ENCODE results near the gene SLAIN2.

The SLAIN2 gene

DNA sequence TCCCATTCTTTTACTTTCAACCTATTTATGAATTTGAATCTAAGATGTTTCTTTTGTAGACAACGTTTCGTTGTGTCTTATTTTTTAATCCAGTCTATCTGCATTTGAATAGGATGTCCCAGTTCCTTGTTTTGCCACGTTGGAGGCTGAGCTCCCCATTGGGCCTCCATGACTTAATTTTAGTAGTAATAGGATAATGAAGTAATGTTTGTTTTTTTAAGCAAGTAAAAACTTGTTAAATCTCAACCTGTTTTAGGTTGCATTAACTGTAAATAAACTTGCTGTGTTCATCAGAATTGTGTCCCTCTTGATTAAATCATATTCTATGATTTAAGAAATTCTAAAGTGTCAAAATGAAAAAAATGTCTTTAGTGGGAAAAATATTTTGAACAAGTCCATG, 25.3 kb downstream of the SLAIN2 start:
- Mint-ChIP-seq H3K9me3 (peaks cover 8% of the 10 kb centered on the region), H3K27me3 (ENCODE audit: low read depth) (no peaks in the 10 kb centered on the region), H3K4me3 (no peak overlapping the region), H3K4me1 (peaks cover 2% of the 10 kb centered on the region), H3K27ac (no peak overlapping the region), H3K36me3 (ENCODE audit: low read depth) (peaks cover 27% of the 10 kb centered on the region)
- TF ChIP-seq, protein P1, sequence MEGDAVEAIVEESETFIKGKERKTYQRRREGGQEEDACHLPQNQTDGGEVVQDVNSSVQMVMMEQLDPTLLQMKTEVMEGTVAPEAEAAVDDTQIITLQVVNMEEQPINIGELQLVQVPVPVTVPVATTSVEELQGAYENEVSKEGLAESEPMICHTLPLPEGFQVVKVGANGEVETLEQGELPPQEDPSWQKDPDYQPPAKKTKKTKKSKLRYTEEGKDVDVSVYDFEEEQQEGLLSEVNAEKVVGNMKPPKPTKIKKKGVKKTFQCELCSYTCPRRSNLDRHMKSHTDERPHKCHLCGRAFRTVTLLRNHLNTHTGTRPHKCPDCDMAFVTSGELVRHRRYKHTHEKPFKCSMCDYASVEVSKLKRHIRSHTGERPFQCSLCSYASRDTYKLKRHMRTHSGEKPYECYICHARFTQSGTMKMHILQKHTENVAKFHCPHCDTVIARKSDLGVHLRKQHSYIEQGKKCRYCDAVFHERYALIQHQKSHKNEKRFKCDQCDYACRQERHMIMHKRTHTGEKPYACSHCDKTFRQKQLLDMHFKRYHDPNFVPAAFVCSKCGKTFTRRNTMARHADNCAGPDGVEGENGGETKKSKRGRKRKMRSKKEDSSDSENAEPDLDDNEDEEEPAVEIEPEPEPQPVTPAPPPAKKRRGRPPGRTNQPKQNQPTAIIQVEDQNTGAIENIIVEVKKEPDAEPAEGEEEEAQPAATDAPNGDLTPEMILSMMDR (IDR thresholded peaks at IDR 0.05; ENCODE audit: unreplicated experiment in 3 of 3), result no peak

DNA sequence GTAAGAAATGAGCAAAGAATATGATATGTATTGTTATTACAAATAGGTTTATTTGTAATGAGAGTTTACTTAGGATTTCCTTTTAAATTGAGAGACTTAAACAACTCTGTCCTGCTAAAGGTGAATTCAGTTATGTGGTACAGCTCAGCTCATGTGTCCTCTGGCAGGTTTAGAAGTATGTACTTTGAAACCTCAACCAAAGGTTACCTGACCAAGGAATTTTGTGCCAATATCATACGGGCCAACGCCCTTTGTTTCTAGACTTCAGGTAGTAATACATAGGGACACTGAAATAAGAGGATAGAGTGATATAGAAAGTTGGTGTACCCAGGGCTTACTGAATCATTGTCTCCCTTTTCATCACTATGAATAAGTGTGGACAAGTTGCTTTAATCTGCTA, 25.7 kb downstream of the SLAIN2 start:
- no peaks in the 10 kb centered on the region for H3K27me3 Mint-ChIP-seq (ENCODE audit: low read depth)
- peaks cover 8% of the 10 kb centered on the region for H3K9me3 Mint-ChIP-seq
- no peak overlapping the region for H3K27ac Mint-ChIP-seq
- no peak overlapping the region for H3K4me3 Mint-ChIP-seq
- peaks cover 25% of the 10 kb centered on the region for H3K36me3 Mint-ChIP-seq (ENCODE audit: low read depth)
- TF ChIP-seq, protein P1 (IDR thresholded peaks at IDR 0.05; ENCODE audit: unreplicated experiment in 3 of 3), result no peak
- H3K4me1 Mint-ChIP-seq, result no peaks in the 10 kb centered on the region

DNA sequence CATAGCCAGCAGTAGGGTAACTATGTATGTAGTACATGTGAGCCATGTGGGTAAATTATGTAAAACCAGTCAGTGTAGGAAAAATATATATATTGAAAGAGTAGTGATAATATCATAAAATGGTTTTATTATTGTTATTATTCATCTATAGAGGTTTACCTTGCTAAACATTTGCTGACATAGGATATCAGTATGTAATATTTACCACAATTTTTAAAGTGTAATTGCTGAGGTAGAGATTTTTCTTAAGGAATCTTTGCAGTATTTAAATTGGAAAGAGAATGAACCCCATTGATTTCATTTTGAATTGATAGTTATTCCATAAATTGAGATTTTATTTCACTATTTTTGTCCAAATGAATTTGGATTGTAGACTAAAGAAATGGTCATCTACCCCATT, 27.1 kb downstream of the SLAIN2 start:
- H3K27ac Mint-ChIP-seq, result no peak overlapping the region
- H3K4me3 Mint-ChIP-seq, result no peak overlapping the region
- H3K36me3 Mint-ChIP-seq (ENCODE audit: low read depth), result peaks cover 22% of the 10 kb centered on the region
- peaks cover 8% of the 10 kb centered on the region for H3K9me3 Mint-ChIP-seq
- H3K4me1 Mint-ChIP-seq, result no peaks in the 10 kb centered on the region
- TF ChIP-seq, protein P1 (IDR thresholded peaks at IDR 0.05; ENCODE audit: unreplicated experiment in 3 of 3), result no peak
- no peaks in the 10 kb centered on the region for H3K27me3 Mint-ChIP-seq (ENCODE audit: low read depth)

DNA sequence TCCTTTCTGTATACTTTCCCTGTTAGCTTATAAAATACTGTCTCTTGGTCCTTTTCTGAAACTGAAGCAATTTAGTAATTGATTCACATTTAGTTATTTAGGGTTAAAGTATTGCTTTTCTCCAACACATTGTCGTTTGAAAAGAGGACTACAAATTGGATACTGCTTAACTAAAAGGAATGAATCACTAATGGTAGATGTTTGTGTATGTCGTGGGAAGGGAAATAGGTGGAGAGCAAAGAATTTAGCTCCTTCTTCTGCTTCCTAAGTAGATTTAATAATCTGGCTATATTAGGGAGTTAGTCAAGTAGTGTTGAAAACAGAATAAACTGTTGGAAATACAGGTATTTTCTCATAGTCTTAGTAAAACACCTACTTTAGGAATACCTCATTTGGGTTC, 27.9 kb downstream of the SLAIN2 start:
- no peaks in the 10 kb centered on the region for H3K27me3 Mint-ChIP-seq (ENCODE audit: low read depth)
- H3K36me3 Mint-ChIP-seq (ENCODE audit: low read depth), result peaks cover 22% of the 10 kb centered on the region
- no peak overlapping the region for H3K27ac Mint-ChIP-seq
- H3K9me3 Mint-ChIP-seq, result peaks cover 8% of the 10 kb centered on the region
- H3K4me1 Mint-ChIP-seq, result no peaks in the 10 kb centered on the region
- no peak overlapping the region for H3K4me3 Mint-ChIP-seq
- TF ChIP-seq, protein P1 (IDR thresholded peaks at IDR 0.05; ENCODE audit: unreplicated experiment in 3 of 3), result no peak

GRCh38 chr4:48369771-48370170, 28.4 kb downstream of the SLAIN2 start:
- Mint-ChIP-seq H3K27me3 (ENCODE audit: low read depth) (no peaks in the 10 kb centered on the region), H3K9me3 (peaks cover 8% of the 10 kb centered on the region), H3K4me3 (no peak overlapping the region), H3K36me3 (ENCODE audit: low read depth) (peaks cover 23% of the 10 kb centered on the region), H3K27ac (no peak overlapping the region), H3K4me1 (peaks cover 4% of the 10 kb centered on the region)
- TF ChIP-seq, protein P1 (IDR thresholded peaks at IDR 0.05; ENCODE audit: unreplicated experiment in 3 of 3), result no peak

DNA sequence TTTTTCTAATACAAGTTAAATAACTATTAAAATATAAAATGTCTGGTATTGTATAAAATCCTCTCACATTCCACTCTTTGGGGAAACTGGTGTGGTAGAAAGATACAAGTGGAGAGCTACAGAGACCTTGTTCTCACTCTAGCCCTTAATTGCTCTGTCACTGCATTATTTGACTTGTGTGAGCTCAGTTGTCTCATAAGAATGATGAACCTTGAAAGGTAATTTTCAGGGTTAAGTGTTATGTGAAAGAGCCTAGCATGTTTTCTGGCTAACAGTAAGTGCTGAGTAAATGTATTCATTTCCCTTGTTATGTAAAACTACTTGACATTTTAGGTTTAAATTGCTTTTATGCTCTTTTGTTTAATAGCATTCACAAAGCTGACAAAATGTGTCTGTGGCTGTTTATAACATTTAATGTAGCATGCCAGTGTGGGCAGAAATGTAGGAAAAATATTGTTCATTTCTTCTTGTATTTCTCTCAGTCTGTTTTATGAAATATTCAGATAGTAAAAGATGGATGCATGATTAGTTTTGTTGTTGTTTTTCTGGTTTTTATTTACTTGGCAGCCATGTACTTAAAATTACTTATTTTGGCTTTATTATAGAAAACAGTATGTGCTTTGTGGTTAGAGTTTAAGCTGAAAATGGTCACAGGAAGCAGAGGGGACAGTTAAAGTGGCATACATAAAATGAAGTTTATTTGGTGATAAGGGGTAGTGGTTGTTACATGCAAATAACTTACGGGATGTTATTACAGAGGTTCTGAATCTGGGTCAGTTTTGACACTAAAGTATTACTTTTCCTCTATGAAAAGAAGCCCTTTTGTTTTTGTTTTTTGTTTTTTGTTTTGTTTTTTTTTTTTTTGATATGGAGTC, 29.2 kb downstream of the SLAIN2 start:
- Mint-ChIP-seq H3K4me3 (no peak overlapping the region), H3K27ac (peak overlapping the region in 1 of 3 experiments; percentile 18), H3K9me3 (peaks cover 5% of the 10 kb centered on the region), H3K36me3 (ENCODE audit: low read depth) (peaks cover 16% of the 10 kb centered on the region), H3K4me1 (peaks cover 11% of the 10 kb centered on the region), H3K27me3 (ENCODE audit: low read depth) (no peaks in the 10 kb centered on the region)
- TF ChIP-seq, protein P1 (IDR thresholded peaks at IDR 0.05; ENCODE audit: unreplicated experiment in 3 of 3), result no peak

All from nephron (organoid).